Epithelial cell of proximal tubule (primary cell): Measurements from ENCODE around the gene CPXM1. TPM values are rescaled to one million over a fixed set of nuclear protein-coding genes. Genes with fewer than 3 reads are reported as not detected.

Experiments
- DNase-seq: peaks from one replicate; pipeline ENCODE4 v3.0.0-alpha.2; 2011; ENCODE audit warnings: low read depth
- H3K4me3 ChIP-seq: 2 replicates; pipeline ENCODE4 v1.5.1; 2011; ENCODE audit warnings: low read depth, mild to moderate bottlenecking, low read length
- CTCF ChIP-seq: conservative IDR thresholded peaks from 2 replicates; pipeline ENCODE4 v1.5.1; 2012; ENCODE audit warnings: low read depth, mild to moderate bottlenecking, low read length
- total RNA-seq: library from RNA; depleted of rRNA; stranded (reverse); fragments of >200 nt; gene quantifications from 2 replicates; pipeline ENCODE4 v1.2.3, GENCODE V29; 2015

CPXM1 gene
- total RNA-seq, 1 donor from 2014 or later: 38.1 TPM

GRCh38 chr20:2840138-2840966, 39.9 kb upstream of the CPXM1 start, which contains the start of the genes PCED1A and VPS16:
Gene PCED1A, minus strand, starts transcription at chr20:2840655. Its CDS starts 743 bp downstream, at chr20:2839912.
Gene VPS16, plus strand, starts transcription at chr20:2840745. Its CDS starts 30 bp downstream, at chr20:2840775.
- peak within 1 kb of the TSS; percentile 98 for H3K4me3 ChIP-seq
- no peak for TF ChIP-seq CTCF
- DNase-seq: no peak

- TF ChIP-seq CTCF: no peak
Observed at GRCh38 chr20:2839732-2840137, 39.3 kb upstream of the CPXM1 start.

GRCh38 chr20:2838847-2839671, 38.6 kb upstream of the CPXM1 start:
- DNase-seq: no peak
- no peak for TF ChIP-seq CTCF
- no peak overlapping the region for H3K4me3 ChIP-seq

More at GRCh38 chr20:2839732-2840137, 39.3 kb upstream of the CPXM1 start:
- H3K4me3 ChIP-seq: peak overlapping the region; percentile 98
- no peak for DNase-seq

GRCh38 chr20:2838170-2838797, 37.9 kb upstream of the CPXM1 start:
- DNase-seq: no peak
- H3K4me3 ChIP-seq: no peak overlapping the region
- no peak for TF ChIP-seq CTCF

- no peak for DNase-seq
- no peak for TF ChIP-seq CTCF
- no peak overlapping the region for H3K4me3 ChIP-seq
Observed at GRCh38 chr20:2837221-2837960, 37.0 kb upstream of the CPXM1 start.

- H3K4me3 ChIP-seq: no peak overlapping the region
- no peak for DNase-seq
- no peak for TF ChIP-seq CTCF
Observed at GRCh38 chr20:2836035-2836434, 35.6 kb upstream of the CPXM1 start.
